NK-92 (cell line): ENCODE measurements around the gene TJP2.

Experiments used
- DNase-seq: peaks from one replicate; lab custom pipeline; 2025; ENCODE audit not compliant: unreplicated experiment; lab: John Stamatoyannopoulos, UW

The TJP2 gene

GRCh38 chr9:69173891-69174615 lies at the start of gene TJP2:
TJP2 (plus strand) TSS chr9:69174277; CDS start chr9:69174373, 96 bp downstream.
- DNase-seq, result no peak

- no peak for DNase-seq
Observed at GRCh38 chr9:69130456-69131441, 43.3 kb upstream of the TJP2 start.

- DNase-seq, result no peak
Observed at GRCh38 chr9:69131682-69132081, 42.4 kb upstream of the TJP2 start.

GRCh38 chr9:69132361-69132760 lies 41.7 kb upstream of the TJP2 start:
- DNase-seq, result no peak

- DNase-seq, result no peak
Observed at GRCh38 chr9:69134412-69134811, 39.7 kb upstream of the TJP2 start.

- no peak for DNase-seq
Observed at GRCh38 chr9:69136185-69136584, 37.9 kb upstream of the TJP2 start.

GRCh38 chr9:69136779-69137178 lies 37.3 kb upstream of the TJP2 start:
- no peak for DNase-seq

GRCh38 chr9:69137311-69137710 lies 36.8 kb upstream of the TJP2 start:
- DNase-seq, result no peak

- DNase-seq, result no peak
Observed at GRCh38 chr9:69139596-69139995, 34.5 kb upstream of the TJP2 start.

GRCh38 chr9:69140123-69140735 lies 33.8 kb upstream of the TJP2 start:
- no peak for DNase-seq

GRCh38 chr9:69141851-69142250 lies 32.2 kb upstream of the TJP2 start:
- DNase-seq, result no peak

- DNase-seq, result no peak
Observed at GRCh38 chr9:69143291-69143690, 30.8 kb upstream of the TJP2 start.

GRCh38 chr9:69145144-69145715 lies 28.8 kb upstream of the TJP2 start:
- DNase-seq, result no peak

- DNase-seq, result no peak
Observed at GRCh38 chr9:69147041-69147834, 26.8 kb upstream of the TJP2 start.

GRCh38 chr9:69149321-69149807 lies 24.7 kb upstream of the TJP2 start:
- no peak for DNase-seq

- DNase-seq, result no peak
Observed at GRCh38 chr9:69151506-69151905, 22.6 kb upstream of the TJP2 start.

- DNase-seq, result no peak
Observed at GRCh38 chr9:69153707-69154521, 20.2 kb upstream of the TJP2 start.

- DNase-seq, result no peak
Observed at GRCh38 chr9:69155341-69156030, 18.6 kb upstream of the TJP2 start.
